Astrocyte (in vitro differentiated cells and primary cell): ENCODE measurements around the gene KRTAP3-3. TPM values are rescaled to one million over a fixed set of nuclear protein-coding genes. Genes with fewer than 3 reads are reported as not detected.

ENCODE experiments used
- DNase-seq: peaks from one replicate; pipeline ENCODE4 v3.0.0-alpha.2; 2010; ENCODE audit warnings: low read depth
- FAIRE-seq: peaks from 2 replicates; lab custom pipeline; 2011; peaks lifted over from hg19 to GRCh38; lab: Jason Lieb, UNC
- H2AFZ ChIP-seq: 2 replicates; pipeline ENCODE4 v1.6.0; 2012; ENCODE audit warnings: low read depth, low read length, inconsistent platforms
- H3K27ac ChIP-seq: 2 replicates; pipeline ENCODE4 v1.5.1; 2011; ENCODE audit warnings: low read depth, low read length, inconsistent platforms
- H3K27me3 ChIP-seq: 2 replicates; pipeline ENCODE4 v1.6.0; 2011; ENCODE audit warnings: low read length, inconsistent platforms; ENCODE audit not compliant: insufficient read depth
- H3K36me3 ChIP-seq: 2 replicates; pipeline ENCODE4 v1.5.1; 2011; ENCODE audit warnings: low read length, inconsistent platforms; ENCODE audit not compliant: insufficient read depth
- H3K4me1 ChIP-seq: 2 replicates; pipeline ENCODE4 v1.5.1; 2011; ENCODE audit warnings: low read length, inconsistent platforms; ENCODE audit not compliant: insufficient read depth
- H3K4me2 ChIP-seq: 2 replicates; pipeline ENCODE4 v1.6.0; 2012; ENCODE audit warnings: low read length, inconsistent platforms
- H3K4me3 ChIP-seq: 2 replicates; pipeline ENCODE4 v1.5.1; 2011; ENCODE audit warnings: low read depth, mild to moderate bottlenecking, low read length, inconsistent platforms; ENCODE audit not compliant: insufficient read depth
- H3K79me2 ChIP-seq: 2 replicates; pipeline ENCODE4 v1.6.0; 2012; ENCODE audit warnings: mild to moderate bottlenecking, low read length, inconsistent platforms; ENCODE audit not compliant: insufficient read depth
- H3K9ac ChIP-seq: 2 replicates; pipeline ENCODE4 v1.6.0; 2012; ENCODE audit warnings: mild to moderate bottlenecking, low read length, inconsistent platforms
- H3K9me3 ChIP-seq: 2 replicates; pipeline ENCODE4 v1.5.1; 2012; ENCODE audit warnings: low read depth, mild to moderate bottlenecking, low read length, inconsistent platforms; ENCODE audit not compliant: insufficient read depth
- H4K20me1 ChIP-seq: 2 replicates; pipeline ENCODE4 v1.6.0; 2012; ENCODE audit warnings: low read length, inconsistent platforms; ENCODE audit not compliant: insufficient read depth
- H3K27ac Mint-ChIP-seq: one replicate; pipeline ENCODE4 v1.8.0; 2021; ENCODE audit warnings: mild to moderate bottlenecking, mixed read lengths; ENCODE audit not compliant: unreplicated experiment
- H3K27me3 Mint-ChIP-seq: one replicate; pipeline ENCODE4 v1.8.0; 2021; ENCODE audit warnings: low read depth, mixed read lengths; ENCODE audit not compliant: unreplicated experiment
- H3K36me3 Mint-ChIP-seq: one replicate; pipeline ENCODE4 v1.8.0; 2021; ENCODE audit warnings: low read depth, mixed read lengths; ENCODE audit not compliant: unreplicated experiment
- H3K4me1 Mint-ChIP-seq: one replicate; pipeline ENCODE4 v1.8.0; 2021; ENCODE audit warnings: low read depth, mixed read lengths; ENCODE audit not compliant: unreplicated experiment
- H3K4me3 Mint-ChIP-seq: one replicate; pipeline ENCODE4 v1.8.0; 2021; ENCODE audit warnings: mild to moderate bottlenecking, moderate library complexity, mixed read lengths; ENCODE audit not compliant: unreplicated experiment
- H3K9me3 Mint-ChIP-seq: one replicate; pipeline ENCODE4 v1.8.0; 2021; ENCODE audit warnings: mild to moderate bottlenecking, mixed read lengths; ENCODE audit not compliant: unreplicated experiment
- CTCF ChIP-seq: IDR thresholded peaks from 2 replicates; pipeline ENCODE4 v1.5.1; 2011; ENCODE audit warnings: low read depth, mild to moderate bottlenecking, inconsistent platforms, low read length, moderate library complexity; ENCODE audit not compliant: insufficient read depth
- EZH2 ChIP-seq: IDR thresholded peaks from 2 replicates; pipeline ENCODE4 v1.6.1; 2012; ENCODE audit warnings: mild to moderate bottlenecking, low read length, inconsistent platforms; ENCODE audit not compliant: insufficient read depth
- total RNA-seq: library from RNA; stranded (reverse); gene quantifications from 2 replicates; pipeline ENCODE4 v1.2.1, GENCODE V29; 2021

The KRTAP3-3 gene
- total RNA-seq, 1 donor from 2014 or later = not detected

DNA sequence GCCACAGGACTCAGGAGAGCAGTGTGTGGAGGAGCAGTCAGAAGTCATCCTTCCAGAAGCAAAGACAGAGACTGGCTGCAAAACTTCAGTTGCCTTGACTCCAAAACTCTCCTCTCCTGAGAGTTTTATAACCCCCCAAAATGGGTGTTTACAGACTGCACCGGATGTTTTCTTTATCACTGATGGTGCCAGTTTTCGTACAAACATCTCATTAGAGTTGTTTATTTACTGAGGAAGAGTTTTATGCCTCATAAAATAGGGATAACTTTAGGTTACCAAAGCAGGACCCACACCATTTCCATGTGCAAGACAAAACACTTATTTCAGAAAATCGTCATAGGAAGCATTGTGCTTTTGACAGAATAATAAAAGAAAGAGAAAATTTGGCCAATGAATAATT lies 9.7 kb downstream of the KRTAP3-3 start, which contains the start of gene KRT40:
Gene KRT40 (minus strand): TSS at position 101 of the 400 bp plus-strand sequence. CDS start 53 bp downstream, at position 48.
- Mint-ChIP-seq H3K36me3 (no peaks in the 10 kb centered on the region), H3K4me3 (no peak within 1 kb of the TSS), H3K27ac (no peak within 1 kb of the TSS), H3K27me3 (peaks cover 1% of the 10 kb centered on the region), H3K9me3 (no peaks in the 10 kb centered on the region), H3K4me1 (no peaks in the 10 kb centered on the region)
- Histone ChIP-seq H4K20me1 (no peaks in the 10 kb centered on the region), H3K4me2 (no peak within 1 kb of the TSS), H3K36me3 (no peaks in the 10 kb centered on the region), H3K4me1 (no peaks in the 10 kb centered on the region), H3K27me3 (no peaks in the 10 kb centered on the region), H3K27ac (no peak within 1 kb of the TSS), H3K4me3 (no peak within 1 kb of the TSS), H3K79me2 (no peaks in the 10 kb centered on the region), H2AFZ (no peak within 1 kb of the TSS), H3K9ac (no peak within 1 kb of the TSS), H3K9me3 (no peaks in the 10 kb centered on the region)
- FAIRE-seq = no peak
- TF ChIP-seq CTCF = no peak
- no peak for DNase-seq

GRCh38 chr17:40981115-40981514 lies 12.8 kb downstream of the KRTAP3-3 start:
- peak overlapping the region; percentile 11 for H3K4me2 ChIP-seq
- no peak for DNase-seq
- peak overlapping the region; percentile 58 for H2AFZ ChIP-seq

More at GRCh38 chr17:40981115-40981514, 12.8 kb downstream of the KRTAP3-3 start:
- H3K79me2 ChIP-seq = no peaks in the 10 kb centered on the region
- no peak overlapping the region for H3K4me3 ChIP-seq
- Mint-ChIP-seq H3K36me3 (no peaks in the 10 kb centered on the region), H3K9me3 (no peaks in the 10 kb centered on the region), H3K27me3 (peaks cover 1% of the 10 kb centered on the region), H3K27ac (no peak overlapping the region), H3K4me3 (no peak overlapping the region), H3K4me1 (no peaks in the 10 kb centered on the region)
- H3K27me3 ChIP-seq = no peaks in the 10 kb centered on the region
- no peaks in the 10 kb centered on the region for H3K36me3 ChIP-seq
- no peaks in the 10 kb centered on the region for H4K20me1 ChIP-seq
- no peak for FAIRE-seq
- no peak overlapping the region for H3K9ac ChIP-seq
- no peak overlapping the region for H3K27ac ChIP-seq
- H3K4me1 ChIP-seq = no peaks in the 10 kb centered on the region
- H3K9me3 ChIP-seq = no peaks in the 10 kb centered on the region
- TF ChIP-seq CTCF = no peak
- TF ChIP-seq EZH2 = no peak
